A549 treated with CORT108297 at 1 μM for 4 hours (cell line): ENCODE measurements around the gene GYS1. TPM values are rescaled to one million over a fixed set of nuclear protein-coding genes. Genes with fewer than 3 reads are reported as not detected.

Experiments
- total RNA-seq: library from RNA; stranded (reverse); fragments of 200-300 nt; extraction: Qiagen RNA extraction; gene quantifications from 5 replicates; pipeline ENCODE4 v1.2.3, GENCODE V29; 2022

GYS1 gene
- 19.0 to 21.9 TPM (median 19.6 TPM) in 5 replicates for total RNA-seq

DNA sequence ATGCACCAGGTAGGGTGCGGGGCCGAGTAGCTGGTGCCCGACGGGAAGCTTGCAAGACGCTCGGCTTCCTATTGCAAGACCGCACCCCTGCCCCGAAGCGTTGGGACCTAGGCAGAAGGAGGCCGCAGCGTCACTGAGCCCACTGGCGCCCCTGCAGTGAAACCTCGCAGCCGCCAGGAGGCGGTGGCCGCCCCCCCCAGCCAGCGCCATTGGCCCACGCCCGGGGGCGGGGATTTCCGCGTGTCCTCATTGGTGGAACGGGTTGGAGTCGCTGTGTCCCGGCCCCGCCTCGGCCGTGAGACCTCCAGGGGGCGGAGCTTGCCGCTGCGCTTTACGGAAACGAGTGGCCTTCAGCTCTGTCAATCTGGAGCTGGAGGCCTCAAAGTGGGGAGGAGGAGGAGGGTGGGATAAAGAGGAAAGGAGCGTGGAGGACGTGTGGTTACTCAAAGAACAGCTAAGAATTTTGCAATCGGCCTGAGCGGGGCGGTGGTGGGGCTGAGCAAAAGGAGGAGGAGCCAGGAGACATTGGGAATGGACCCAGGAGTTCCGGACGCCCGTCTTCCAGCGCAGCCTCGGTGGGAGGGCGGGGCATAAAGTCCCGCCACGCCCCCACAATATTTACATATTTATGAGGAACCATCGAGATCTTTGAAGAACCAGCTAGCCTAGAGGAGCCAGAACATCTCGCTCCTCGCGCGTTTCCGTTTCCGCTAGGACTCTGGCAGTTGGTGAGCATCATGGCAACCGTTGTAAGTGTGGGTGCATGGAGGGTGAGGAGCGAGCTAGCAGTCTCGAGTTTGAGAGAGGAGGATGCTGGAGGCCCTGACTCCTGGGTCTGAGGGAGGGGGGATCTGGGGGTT, at the start of gene GYS1, which contains the start of gene RUVBL2:
GYS1 (minus strand) TSS at position 135 of the 860 bp plus-strand sequence. CDS start 197 bp downstream, outside the sequence.
RUVBL2 (plus strand) TSS at position 713 of the 860 bp plus-strand sequence; CDS start at position 738, 25 bp downstream.

DNA sequence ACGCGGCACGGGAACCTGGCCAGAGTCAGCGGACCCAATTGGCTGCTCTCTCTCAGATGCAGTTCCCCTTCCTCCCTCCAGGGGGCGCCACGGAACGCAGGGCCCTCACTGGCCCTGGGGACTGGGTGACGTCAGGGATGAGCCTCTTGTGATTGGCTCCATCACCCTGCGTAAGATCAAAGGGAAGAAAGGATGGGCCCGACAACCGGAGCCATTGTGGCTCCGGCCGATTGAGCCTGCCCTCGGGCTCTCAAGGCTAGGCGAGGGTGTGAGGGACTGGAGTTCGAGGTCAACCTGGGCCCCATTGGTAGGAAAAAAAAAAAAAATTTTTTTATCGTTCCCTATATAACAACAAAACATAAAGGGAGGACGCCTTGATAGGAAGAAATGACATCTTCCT, 43.7 kb upstream of the GYS1 start, which contains the start of gene CGB1:
CGB1 (minus strand) TSS at position 81 of the 400 bp plus-strand sequence. CDS start 184 bp downstream, outside the sequence.

DNA sequence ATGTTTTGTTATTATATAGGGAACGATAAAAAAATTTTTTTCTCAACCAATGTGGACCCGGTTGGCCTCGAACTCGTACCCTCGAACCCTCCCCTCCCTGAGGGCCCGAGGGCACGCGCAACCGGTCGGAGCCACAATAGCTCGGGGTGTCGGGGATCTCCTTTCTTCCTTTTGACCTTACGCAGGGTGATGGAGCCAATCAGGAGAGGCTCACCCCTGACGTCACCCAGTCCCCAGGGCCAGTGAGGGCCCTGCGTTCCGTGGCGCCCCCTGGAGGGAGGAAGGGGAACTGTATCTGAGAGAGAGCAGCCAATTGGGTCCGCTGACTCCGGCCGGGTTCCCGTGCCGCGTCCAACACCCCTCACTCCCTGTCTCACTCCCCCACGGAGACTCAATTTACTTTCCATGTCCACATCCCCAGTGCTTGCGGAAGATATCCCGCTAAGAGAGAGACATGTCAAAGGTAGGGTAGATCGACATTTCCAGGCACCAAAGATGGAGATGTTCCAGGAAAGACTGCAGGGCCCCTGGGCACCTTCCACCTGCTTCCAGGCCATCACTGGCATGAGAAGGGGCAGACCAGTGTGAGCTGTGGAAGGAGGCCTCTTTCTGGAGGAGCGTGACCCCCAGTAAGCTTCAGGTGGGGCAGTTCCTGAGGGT, 38.7 kb upstream of the GYS1 start, which contains the start of gene CGB2:
CGB2 (plus strand) TSS at position 249 of the 660 bp plus-strand sequence; CDS start at position 455, 206 bp downstream.

DNA sequence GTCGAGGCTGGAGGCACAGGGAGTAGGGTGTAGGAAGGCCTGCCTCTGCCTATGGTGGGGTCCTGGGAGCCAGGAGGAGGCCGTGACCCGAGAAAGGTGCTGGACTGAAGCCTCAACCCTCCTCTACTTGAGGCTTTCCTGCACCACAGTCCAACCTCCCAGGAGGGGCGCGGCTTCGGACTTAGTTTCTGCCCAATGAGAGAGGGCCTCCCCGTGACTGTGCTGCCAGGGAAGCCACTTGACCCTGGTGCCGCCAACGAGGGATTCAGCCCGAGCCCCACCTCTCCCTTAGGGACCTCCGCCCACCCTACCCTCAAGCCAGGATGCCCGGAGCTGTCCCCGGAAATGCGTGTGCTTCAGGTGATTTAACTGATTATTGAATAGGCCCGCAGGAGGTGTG, 31.1 kb upstream of the GYS1 start, which contains the start of gene CGB3:
CGB3 (minus strand) TSS at position 101 of the 400 bp plus-strand sequence. CDS start 362 bp downstream, outside the sequence.

DNA sequence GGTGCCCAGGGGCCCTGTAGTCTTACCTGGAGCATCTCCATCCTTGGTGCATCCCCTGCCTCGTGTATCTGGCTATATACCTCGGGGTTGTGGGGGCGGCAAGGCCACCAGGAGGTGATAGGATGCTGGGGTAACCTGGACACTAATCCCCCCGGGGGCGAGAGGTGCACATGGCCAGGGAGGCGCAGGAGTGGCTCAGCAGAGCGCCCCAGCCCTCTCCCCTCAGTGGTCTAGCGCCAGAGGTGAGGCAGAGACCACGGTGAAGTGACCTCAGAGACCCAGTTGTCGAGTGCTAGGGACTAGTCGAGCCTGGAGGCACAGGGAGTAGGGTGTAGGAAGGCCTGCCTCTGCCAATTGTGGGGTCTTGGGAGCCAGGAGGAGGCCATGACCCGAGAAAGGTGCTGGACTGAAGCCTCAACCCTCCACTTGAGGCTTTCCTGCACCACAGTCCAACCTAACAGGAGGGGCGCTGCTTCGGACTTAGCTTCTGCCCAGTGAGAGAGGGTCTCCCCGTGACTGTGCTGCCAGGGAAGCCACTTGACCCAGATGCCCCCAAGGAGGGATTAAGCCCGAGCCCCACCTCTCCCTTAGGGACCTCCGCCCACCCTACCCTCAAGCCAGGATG, 24.0 kb upstream of the GYS1 start, which contains the start of gene LHB:
LHB (minus strand) TSS at position 51 of the 625 bp plus-strand sequence; CDS start at position 41, 10 bp downstream.

DNA sequence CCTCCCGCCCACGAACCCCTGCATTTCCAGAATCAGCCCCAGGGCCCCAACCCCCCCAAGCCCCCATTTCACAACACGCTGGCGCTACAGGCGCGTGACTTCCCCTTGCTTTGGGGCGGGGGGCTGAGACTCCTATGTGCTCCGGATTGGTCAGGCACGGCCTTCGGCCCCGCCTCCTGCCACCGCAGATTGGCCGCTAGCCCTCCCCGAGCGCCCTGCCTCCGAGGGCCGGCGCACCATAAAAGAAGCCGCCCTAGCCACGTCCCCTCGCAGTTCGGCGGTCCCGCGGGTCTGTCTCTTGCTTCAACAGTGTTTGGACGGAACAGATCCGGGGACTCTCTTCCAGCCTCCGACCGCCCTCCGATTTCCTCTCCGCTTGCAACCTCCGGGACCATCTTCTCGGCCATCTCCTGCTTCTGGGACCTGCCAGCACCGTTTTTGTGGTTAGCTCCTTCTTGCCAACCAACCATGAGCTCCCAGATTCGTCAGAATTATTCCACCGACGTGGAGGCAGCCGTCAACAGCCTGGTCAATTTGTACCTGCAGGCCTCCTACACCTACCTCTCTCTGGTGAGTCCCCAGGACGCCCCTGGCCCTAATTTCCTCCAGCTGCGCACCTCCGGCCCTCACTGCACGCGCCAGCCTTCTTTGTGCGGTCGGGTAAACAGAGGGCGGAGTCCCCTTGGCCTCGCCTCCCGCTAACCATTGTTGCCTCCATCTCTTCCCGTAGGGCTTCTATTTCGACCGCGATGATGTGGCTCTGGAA, 27.9 kb downstream of the GYS1 start, which contains the start of gene FTL:
FTL (plus strand) TSS at position 270 of the 766 bp plus-strand sequence; CDS start at position 469, 199 bp downstream.

DNA sequence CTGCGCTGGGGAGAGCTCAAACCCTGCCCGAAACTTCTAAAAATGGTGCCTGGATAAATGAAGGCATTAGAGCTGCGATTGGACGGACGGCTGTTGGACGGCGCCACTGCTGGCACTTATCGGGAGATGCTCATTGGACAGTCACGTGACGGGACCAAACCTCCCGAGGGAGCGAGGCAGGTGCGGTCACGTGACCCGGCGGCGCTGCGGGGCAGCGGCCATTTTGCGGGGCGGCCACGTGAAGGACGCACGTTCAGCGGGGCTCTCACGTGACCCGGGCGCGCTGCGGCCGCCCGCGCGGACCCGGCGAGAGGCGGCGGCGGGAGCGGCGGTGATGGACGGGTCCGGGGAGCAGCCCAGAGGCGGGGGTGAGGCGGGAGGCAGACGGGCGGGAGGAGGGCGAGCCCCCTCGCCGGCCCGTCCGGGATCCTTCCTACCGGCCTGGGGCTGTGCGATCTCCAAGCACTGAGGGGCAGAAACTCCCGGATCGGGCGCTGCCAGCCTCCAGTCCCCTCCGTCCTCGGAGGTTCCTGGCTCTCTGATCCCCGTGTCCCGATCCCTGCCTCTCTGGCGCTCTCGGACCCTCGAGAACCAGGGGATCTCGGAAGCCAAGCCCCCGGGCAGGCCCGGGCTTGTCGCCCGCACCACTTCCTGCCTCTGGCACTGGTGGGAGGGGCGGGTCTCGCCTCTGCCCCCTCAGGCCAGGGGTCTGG, 38.4 kb downstream of the GYS1 start, which contains the start of gene BAX:
BAX (plus strand) TSS at position 281 of the 713 bp plus-strand sequence; CDS start at position 335, 54 bp downstream.

DNA sequence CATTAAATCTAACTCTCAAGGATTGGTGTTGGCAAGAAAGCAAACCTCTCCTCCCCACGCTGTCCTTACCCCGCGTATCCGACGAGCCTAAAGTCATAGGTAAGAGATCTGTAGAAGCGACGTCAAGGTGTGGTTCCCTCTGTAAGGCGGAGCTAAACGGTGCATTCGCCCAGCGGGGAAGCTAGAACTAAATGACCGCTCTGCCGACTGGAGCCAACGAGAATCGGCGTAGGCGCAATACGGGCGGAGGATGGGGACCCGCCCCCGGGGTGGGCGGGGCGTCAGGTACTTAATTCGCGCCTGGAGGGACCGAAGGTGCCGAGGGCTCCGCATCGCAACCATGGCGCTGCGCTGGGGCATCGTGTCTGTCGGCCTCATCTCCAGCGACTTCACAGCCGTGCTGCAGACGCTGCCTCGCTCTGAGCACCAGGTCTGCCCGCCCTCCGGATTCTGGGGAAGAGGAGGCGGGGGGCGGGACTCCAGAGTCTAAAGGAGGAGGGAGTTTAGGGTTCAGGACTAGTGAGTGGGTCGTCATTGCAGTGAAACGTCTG, 59.7 kb downstream of the GYS1 start, which contains the start of gene DHDH:
DHDH (plus strand) TSS at position 318 of the 551 bp plus-strand sequence; CDS start at position 341, 23 bp downstream.

Other genes starting within 250 kb of the GYS1 start
- gene IZUMO1, start 246.4 kb downstream of the GYS1 start, total RNA-seq: not detected in 5 replicates
- gene FUT1, start 240.7 kb downstream of the GYS1 start, total RNA-seq: 0.05 to 0.14 TPM (median 0.06 TPM) in 5 replicates
- not detected in 5 replicates for gene FGF21, start 237.8 kb downstream of the GYS1 start, total RNA-seq
- gene BCAT2, start 182.3 kb downstream of the GYS1 start, total RNA-seq: 52.3 to 64.2 TPM (median 60.2 TPM) in 5 replicates
- 12.0 to 18.1 TPM (median 15.2 TPM) in 5 replicates for gene HSD17B14, start 156.8 kb downstream of the GYS1 start, total RNA-seq
- gene PLEKHA4, start 124.7 kb downstream of the GYS1 start, total RNA-seq: 1.7 to 2.3 TPM (median 1.9 TPM) in 5 replicates
- gene PPP1R15A, start 120.9 kb downstream of the GYS1 start, total RNA-seq: 82.7 to 145 TPM (median 110 TPM) in 5 replicates
- not detected in 5 replicates for gene TULP2, start 94.6 kb downstream of the GYS1 start, total RNA-seq
- 199 to 226 TPM (median 220 TPM) in 5 replicates for gene NUCB1, start 93.0 kb downstream of the GYS1 start, total RNA-seq
- 1.3 to 1.7 TPM (median 1.5 TPM) in 5 replicates for gene DHDH, start 59.6 kb downstream of the GYS1 start, total RNA-seq
- gene BAX, start 38.4 kb downstream of the GYS1 start, total RNA-seq: 293 to 394 TPM (median 360 TPM) in 5 replicates
- 17,379 to 25,407 TPM (median 19,575 TPM) in 5 replicates for gene FTL, start 28.0 kb downstream of the GYS1 start, total RNA-seq
- 223 to 246 TPM (median 237 TPM) in 5 replicates for gene RUVBL2, start 578 bp upstream of the GYS1 start, total RNA-seq
- not detected in 5 replicates for gene LHB, start 23.8 kb upstream of the GYS1 start, total RNA-seq
- 0.20 to 0.42 TPM in 2 of 5 replicates, not detected in the others for gene CGB3, start 31.0 kb upstream of the GYS1 start, total RNA-seq
- gene CGB2, start 38.6 kb upstream of the GYS1 start, total RNA-seq: 0.33 to 0.71 TPM (median 0.35 TPM) in 4 of 5 replicates, not detected in the other
- 0.13 to 1.3 TPM (median 0.20 TPM) in 3 of 5 replicates, not detected in the others for gene CGB1, start 43.6 kb upstream of the GYS1 start, total RNA-seq
- gene CGB5, start 50.5 kb upstream of the GYS1 start, total RNA-seq: 0.60 to 1.9 TPM (median 0.88 TPM) in 5 replicates
- 2.9 to 5.0 TPM (median 4.8 TPM) in 5 replicates for gene CGB8, start 55.8 kb upstream of the GYS1 start, total RNA-seq
- 0.40 to 0.86 TPM (median 0.59 TPM) in 5 replicates for gene CGB7, start 64.4 kb upstream of the GYS1 start, total RNA-seq
- 0.46 to 0.58 TPM (median 0.51 TPM) in 5 replicates for gene NTF4, start 71.5 kb upstream of the GYS1 start, total RNA-seq
- 0.02 TPM in 1 of 5 replicates, not detected in the others for gene KCNA7, start 79.4 kb upstream of the GYS1 start, total RNA-seq
- 298 to 347 TPM (median 346 TPM) in 5 replicates for gene SNRNP70, start 92.1 kb upstream of the GYS1 start, total RNA-seq
- gene LIN7B, start 121.1 kb upstream of the GYS1 start, total RNA-seq: 3.8 to 8.2 TPM (median 6.6 TPM) in 5 replicates
- 1.1 to 2.3 TPM (median 1.9 TPM) in 5 replicates for gene C19orf73, start 125.8 kb upstream of the GYS1 start, total RNA-seq
- 5.9 to 8.9 TPM (median 8.8 TPM) in 5 replicates for gene PPFIA3, start 126.2 kb upstream of the GYS1 start, total RNA-seq
- gene HRC, start 162.1 kb upstream of the GYS1 start, total RNA-seq: not detected in 5 replicates
- gene TRPM4, start 164.5 kb upstream of the GYS1 start, total RNA-seq: 7.1 to 11.5 TPM (median 9.4 TPM) in 5 replicates